ENCODE measurements around the gene CTNNBL1.

DNA sequence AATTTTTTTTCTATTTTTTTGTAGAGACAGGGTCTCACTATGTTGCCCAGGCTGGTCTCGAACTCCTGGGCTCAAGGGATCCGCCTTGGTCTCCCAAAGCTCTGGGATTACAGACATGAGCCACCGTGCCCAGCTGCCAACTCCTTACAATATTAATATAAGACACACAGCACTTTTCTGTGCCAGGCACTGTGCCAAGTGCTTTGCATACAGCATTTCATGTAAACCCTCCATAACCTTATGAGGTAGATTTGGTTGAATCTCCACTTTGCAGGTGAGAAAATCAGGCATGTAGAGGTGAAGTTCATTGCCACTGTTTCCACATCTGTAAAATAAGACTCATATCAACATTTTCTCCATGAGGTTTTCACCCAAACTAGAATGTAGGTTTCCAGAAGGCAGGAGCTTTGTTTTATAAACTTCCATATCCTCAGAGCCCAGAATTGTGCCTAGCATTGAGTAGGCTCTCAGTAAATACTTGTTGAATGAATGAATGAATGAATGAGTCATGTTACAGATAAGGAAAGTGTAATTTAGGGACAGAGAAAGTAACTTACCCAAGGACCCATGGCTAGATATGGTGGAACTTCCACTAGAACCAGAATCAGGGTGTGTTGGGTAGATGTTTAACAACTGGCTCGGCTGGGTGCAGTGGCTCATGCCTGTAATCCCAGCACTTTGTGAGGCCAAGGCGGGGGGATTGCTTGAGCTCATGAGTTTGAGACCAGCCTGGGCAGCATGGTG lies 3.0 kb upstream of the CTNNBL1 start:
- TF ChIP-seq YY1 (IDR thresholded peaks at IDR 0.05; ENCODE audit: insufficient read depth, insufficient read length) (no peak), ZNF274 (IDR thresholded peaks at IDR 0.05; ENCODE audit: low read depth, low read length) (no peak)

Data from NT2/D1 (cell line).